ENCODE results near the gene FAM171A1.

The FAM171A1 gene

GRCh38 chr10:15331461-15331860, 39.6 kb downstream of the FAM171A1 start:
- Histone ChIP-seq H3K4me3 (ENCODE audit: low read length in 2 of 2) (no peak overlapping the region), H3K36me3 (ENCODE audit: control insufficient read depth in 2 of 2, insufficient read depth in 2 of 2, low read length in 2 of 2) (no peaks in the 10 kb centered on the region), H3K27ac (ENCODE audit: low read length) (no peak overlapping the region), H3K27me3 (ENCODE audit: control insufficient read depth in 1 of 2, insufficient read depth in 2 of 2, low read length in 2 of 2) (no peaks in the 10 kb centered on the region), H3K9me3 (ENCODE audit: control insufficient read depth in 2 of 2, low read length in 2 of 2) (no peaks in the 10 kb centered on the region), H3K4me1 (ENCODE audit: control insufficient read depth, insufficient read depth, low read length) (no peaks in the 10 kb centered on the region), H3K9ac (ENCODE audit: low read length in 2 of 2) (no peak overlapping the region)

- H3K36me3 ChIP-seq (ENCODE audit: control insufficient read depth in 2 of 2, insufficient read depth in 2 of 2, low read length in 2 of 2) = no peaks in the 10 kb centered on the region
- H3K4me1 ChIP-seq (ENCODE audit: control insufficient read depth, insufficient read depth, low read length) = no peaks in the 10 kb centered on the region
- H3K4me3 ChIP-seq (ENCODE audit: low read length in 2 of 2) = no peak overlapping the region
- no peak overlapping the region for H3K9ac ChIP-seq (ENCODE audit: low read length in 2 of 2)
- H3K27ac ChIP-seq (ENCODE audit: low read length) = no peak overlapping the region
- no peaks in the 10 kb centered on the region for H3K9me3 ChIP-seq (ENCODE audit: control insufficient read depth in 2 of 2, low read length in 2 of 2)
- no peaks in the 10 kb centered on the region for H3K27me3 ChIP-seq (ENCODE audit: control insufficient read depth in 1 of 2, insufficient read depth in 2 of 2, low read length in 2 of 2)
These were observed 41.7 kb downstream of the FAM171A1 start for GRCh38 chr10:15329437-15329836.

DNA sequence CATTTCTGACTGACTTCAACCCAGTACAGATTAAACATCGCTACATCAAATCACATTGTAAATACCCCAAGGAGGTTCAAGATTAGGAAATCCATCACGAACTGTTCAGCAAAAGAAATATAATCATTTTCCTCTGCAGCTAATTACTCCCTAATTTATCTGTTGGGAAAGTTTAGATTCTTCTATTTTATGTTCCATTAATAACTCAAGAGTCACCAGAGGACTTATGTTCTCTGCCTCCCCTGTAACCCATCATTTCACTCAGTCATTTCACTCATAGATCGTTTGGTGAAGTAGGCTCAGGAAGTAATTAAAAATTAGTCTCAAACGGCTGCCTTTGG, 45.2 kb downstream of the FAM171A1 start:
- Histone ChIP-seq H3K4me3 (ENCODE audit: low read length in 2 of 2) (no peak overlapping the region), H3K4me1 (ENCODE audit: control insufficient read depth, insufficient read depth, low read length) (peaks cover 8% of the 10 kb centered on the region), H3K27me3 (ENCODE audit: control insufficient read depth in 1 of 2, insufficient read depth in 2 of 2, low read length in 2 of 2) (no peaks in the 10 kb centered on the region), H3K9ac (ENCODE audit: low read length in 2 of 2) (no peak overlapping the region), H3K27ac (ENCODE audit: low read length) (no peak overlapping the region), H3K36me3 (ENCODE audit: control insufficient read depth in 2 of 2, insufficient read depth in 2 of 2, low read length in 2 of 2) (no peaks in the 10 kb centered on the region), H3K9me3 (ENCODE audit: control insufficient read depth in 2 of 2, low read length in 2 of 2) (no peaks in the 10 kb centered on the region)

- Histone ChIP-seq H3K9me3 (ENCODE audit: control insufficient read depth in 2 of 2, low read length in 2 of 2) (no peaks in the 10 kb centered on the region), H3K4me3 (ENCODE audit: low read length in 2 of 2) (no peak overlapping the region), H3K9ac (ENCODE audit: low read length in 2 of 2) (no peak overlapping the region), H3K36me3 (ENCODE audit: control insufficient read depth in 2 of 2, insufficient read depth in 2 of 2, low read length in 2 of 2) (no peaks in the 10 kb centered on the region), H3K4me1 (ENCODE audit: control insufficient read depth, insufficient read depth, low read length) (peaks cover 8% of the 10 kb centered on the region), H3K27me3 (ENCODE audit: control insufficient read depth in 1 of 2, insufficient read depth in 2 of 2, low read length in 2 of 2) (no peaks in the 10 kb centered on the region), H3K27ac (ENCODE audit: low read length) (no peak overlapping the region)
These were observed 45.7 kb downstream of the FAM171A1 start for GRCh38 chr10:15325243-15325943.

- H3K4me3 ChIP-seq (ENCODE audit: low read length in 2 of 2) = no peak overlapping the region
- no peaks in the 10 kb centered on the region for H3K36me3 ChIP-seq (ENCODE audit: control insufficient read depth in 2 of 2, insufficient read depth in 2 of 2, low read length in 2 of 2)
- no peaks in the 10 kb centered on the region for H3K27me3 ChIP-seq (ENCODE audit: control insufficient read depth in 1 of 2, insufficient read depth in 2 of 2, low read length in 2 of 2)
- no peak overlapping the region for H3K27ac ChIP-seq (ENCODE audit: low read length)
- H3K9ac ChIP-seq (ENCODE audit: low read length in 2 of 2) = no peak overlapping the region
- no peaks in the 10 kb centered on the region for H3K9me3 ChIP-seq (ENCODE audit: control insufficient read depth in 2 of 2, low read length in 2 of 2)
- peaks cover 8% of the 10 kb centered on the region for H3K4me1 ChIP-seq (ENCODE audit: control insufficient read depth, insufficient read depth, low read length)
These were observed 46.5 kb downstream of the FAM171A1 start for GRCh38 chr10:15324611-15325010.

DNA sequence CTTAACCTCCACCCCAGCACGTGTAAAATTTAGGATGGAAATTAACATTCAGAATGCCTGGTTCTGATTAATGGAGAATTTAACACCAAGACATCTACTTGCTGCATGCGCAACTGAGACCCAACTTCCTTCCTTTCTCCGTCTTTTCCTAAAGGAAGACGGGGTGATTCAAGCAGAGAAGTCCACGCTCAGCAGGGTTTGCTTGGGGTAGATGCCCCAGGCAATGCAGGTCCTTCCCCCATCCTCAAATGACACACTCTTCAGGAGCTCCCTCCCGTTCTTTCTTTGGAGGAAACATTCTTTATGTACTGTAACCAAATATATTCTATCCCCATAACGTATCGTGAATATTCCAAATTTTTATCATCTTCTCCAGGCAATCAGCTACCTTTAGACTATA, 47.0 kb downstream of the FAM171A1 start:
- no peak overlapping the region for H3K4me3 ChIP-seq (ENCODE audit: low read length in 2 of 2)
- H3K27ac ChIP-seq (ENCODE audit: low read length) = no peak overlapping the region
- H3K36me3 ChIP-seq (ENCODE audit: control insufficient read depth in 2 of 2, insufficient read depth in 2 of 2, low read length in 2 of 2) = no peaks in the 10 kb centered on the region
- H3K9me3 ChIP-seq (ENCODE audit: control insufficient read depth in 2 of 2, low read length in 2 of 2) = no peaks in the 10 kb centered on the region
- no peaks in the 10 kb centered on the region for H3K27me3 ChIP-seq (ENCODE audit: control insufficient read depth in 1 of 2, insufficient read depth in 2 of 2, low read length in 2 of 2)
- peaks cover 8% of the 10 kb centered on the region for H3K4me1 ChIP-seq (ENCODE audit: control insufficient read depth, insufficient read depth, low read length)
- no peak overlapping the region for H3K9ac ChIP-seq (ENCODE audit: low read length in 2 of 2)

- Histone ChIP-seq H3K4me1 (ENCODE audit: control insufficient read depth, insufficient read depth, low read length) (peaks cover 8% of the 10 kb centered on the region), H3K9me3 (ENCODE audit: control insufficient read depth in 2 of 2, low read length in 2 of 2) (no peaks in the 10 kb centered on the region), H3K9ac (ENCODE audit: low read length in 2 of 2) (peak overlapping the region in 1 of 2 donors; percentile 14), H3K36me3 (ENCODE audit: control insufficient read depth in 2 of 2, insufficient read depth in 2 of 2, low read length in 2 of 2) (no peaks in the 10 kb centered on the region), H3K27ac (ENCODE audit: low read length) (peak overlapping the region; percentile 31), H3K27me3 (ENCODE audit: control insufficient read depth in 1 of 2, insufficient read depth in 2 of 2, low read length in 2 of 2) (no peaks in the 10 kb centered on the region), H3K4me3 (ENCODE audit: low read length in 2 of 2) (no peak overlapping the region)
These were observed 48.7 kb downstream of the FAM171A1 start for GRCh38 chr10:15322356-15322755.

DNA sequence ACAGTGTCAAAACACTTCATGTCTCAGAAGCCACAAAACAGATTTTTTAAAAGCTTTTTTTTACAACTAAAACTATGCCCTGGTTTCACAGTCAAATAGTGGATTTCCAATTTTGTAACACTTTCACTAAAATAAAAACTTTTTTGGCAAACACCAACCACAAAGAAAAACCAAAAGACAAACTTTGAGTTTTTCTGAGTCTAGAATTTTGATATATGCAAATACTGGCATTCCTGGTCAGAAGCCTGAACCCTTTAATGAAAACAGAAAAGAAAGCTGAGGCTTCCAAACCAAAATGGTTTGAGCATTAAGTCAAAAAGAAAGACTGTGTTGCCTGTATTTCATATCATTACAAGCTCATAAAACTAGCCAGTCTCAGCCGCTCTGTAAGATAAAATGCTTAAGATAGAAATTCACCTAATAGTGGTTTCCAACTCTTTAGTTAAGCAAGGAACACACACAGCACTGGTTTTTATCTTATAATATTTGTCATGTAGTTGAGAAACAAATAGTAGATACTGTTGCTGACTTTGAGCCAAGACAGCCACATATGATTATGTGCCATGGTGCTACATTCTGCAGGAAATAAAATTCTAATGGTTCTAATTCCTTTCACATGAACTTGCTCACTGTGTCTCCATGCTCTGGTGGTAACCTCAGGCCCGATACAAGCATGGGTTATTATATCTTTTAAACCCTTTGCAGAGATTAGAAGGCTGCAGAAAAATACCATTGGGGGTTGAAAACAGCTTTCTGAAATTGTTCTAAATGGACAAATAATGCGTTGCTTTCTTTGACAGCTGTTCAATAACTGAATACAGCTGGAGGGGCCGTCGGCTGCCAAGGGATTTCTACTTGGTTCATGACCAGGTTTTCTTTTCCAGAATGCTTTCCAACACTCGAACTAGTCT, 49.4 kb downstream of the FAM171A1 start:
- H3K36me3 ChIP-seq (ENCODE audit: control insufficient read depth in 2 of 2, insufficient read depth in 2 of 2, low read length in 2 of 2) = no peaks in the 10 kb centered on the region
- H3K4me3 ChIP-seq (ENCODE audit: low read length in 2 of 2) = no peak overlapping the region
- H3K9ac ChIP-seq (ENCODE audit: low read length in 2 of 2) = no peak overlapping the region
- H3K9me3 ChIP-seq (ENCODE audit: control insufficient read depth in 2 of 2, low read length in 2 of 2) = no peaks in the 10 kb centered on the region
- H3K27ac ChIP-seq (ENCODE audit: low read length) = no peak overlapping the region
- peaks cover 8% of the 10 kb centered on the region for H3K4me1 ChIP-seq (ENCODE audit: control insufficient read depth, insufficient read depth, low read length)
- H3K27me3 ChIP-seq (ENCODE audit: control insufficient read depth in 1 of 2, insufficient read depth in 2 of 2, low read length in 2 of 2) = no peaks in the 10 kb centered on the region

DNA sequence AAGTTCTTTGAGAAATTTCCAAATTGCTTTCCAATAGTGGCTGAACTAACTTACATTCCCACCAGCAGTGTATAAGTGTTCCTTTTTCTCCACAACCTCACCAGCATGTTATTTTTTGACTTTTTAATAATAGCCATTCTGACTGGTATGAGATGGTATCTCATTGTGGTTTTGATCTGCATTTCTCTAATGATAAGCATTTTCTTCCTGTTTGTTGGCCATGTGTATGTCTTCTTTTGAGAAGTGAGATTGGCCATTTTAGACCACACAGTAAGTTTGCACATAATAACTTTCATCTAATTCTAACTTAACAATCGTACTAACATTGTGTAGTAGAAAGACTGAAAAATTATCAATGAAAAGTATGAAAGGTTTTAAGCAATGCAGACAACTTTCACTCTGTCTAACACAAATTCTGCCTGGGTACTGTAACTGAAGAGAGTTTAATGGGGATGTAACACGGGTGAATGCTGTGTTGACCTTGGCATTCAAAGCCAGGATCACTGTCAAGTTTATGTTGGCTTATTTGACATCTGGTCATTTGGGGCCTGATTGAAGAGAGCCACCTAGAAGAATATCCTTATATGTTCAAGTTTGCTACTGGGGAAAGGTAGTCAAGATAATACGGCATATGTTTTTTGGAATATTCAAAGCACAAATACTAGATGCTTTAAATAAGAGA, 50.4 kb downstream of the FAM171A1 start:
- Histone ChIP-seq H3K9me3 (ENCODE audit: control insufficient read depth in 2 of 2, low read length in 2 of 2) (no peaks in the 10 kb centered on the region), H3K9ac (ENCODE audit: low read length in 2 of 2) (no peak overlapping the region), H3K27me3 (ENCODE audit: control insufficient read depth in 1 of 2, insufficient read depth in 2 of 2, low read length in 2 of 2) (no peaks in the 10 kb centered on the region), H3K4me3 (ENCODE audit: low read length in 2 of 2) (no peak overlapping the region), H3K27ac (ENCODE audit: low read length) (no peak overlapping the region), H3K36me3 (ENCODE audit: control insufficient read depth in 2 of 2, insufficient read depth in 2 of 2, low read length in 2 of 2) (no peaks in the 10 kb centered on the region), H3K4me1 (ENCODE audit: control insufficient read depth, insufficient read depth, low read length) (peaks cover 13% of the 10 kb centered on the region)

DNA sequence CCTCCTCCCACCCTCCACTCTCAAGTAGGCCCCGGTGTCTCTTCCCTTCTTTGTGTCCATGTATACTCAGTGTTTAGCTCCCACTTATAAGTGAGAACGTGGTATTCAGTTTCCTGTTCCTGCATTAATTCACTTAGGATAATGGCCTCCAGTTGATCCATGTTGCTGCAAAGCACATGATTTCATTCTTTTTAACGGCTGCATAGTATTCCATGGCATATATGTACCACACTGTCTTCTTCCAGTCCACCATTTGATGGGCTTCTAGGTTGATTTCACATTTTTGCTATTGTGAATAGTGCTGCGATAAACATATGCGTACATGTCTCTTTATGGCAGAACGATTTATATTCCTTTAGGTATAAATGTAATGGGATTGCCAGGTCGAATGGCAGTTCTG, 51.0 kb downstream of the FAM171A1 start:
- Histone ChIP-seq H3K9ac (ENCODE audit: low read length in 2 of 2) (no peak overlapping the region), H3K9me3 (ENCODE audit: control insufficient read depth in 2 of 2, low read length in 2 of 2) (no peaks in the 10 kb centered on the region), H3K4me3 (ENCODE audit: low read length in 2 of 2) (no peak overlapping the region), H3K27ac (ENCODE audit: low read length) (no peak overlapping the region), H3K27me3 (ENCODE audit: control insufficient read depth in 1 of 2, insufficient read depth in 2 of 2, low read length in 2 of 2) (no peaks in the 10 kb centered on the region), H3K4me1 (ENCODE audit: control insufficient read depth, insufficient read depth, low read length) (peaks cover 14% of the 10 kb centered on the region), H3K36me3 (ENCODE audit: control insufficient read depth in 2 of 2, insufficient read depth in 2 of 2, low read length in 2 of 2) (no peaks in the 10 kb centered on the region)
